G401 (cell line): ENCODE results near the gene KLHL36. TPM values are rescaled to one million over a fixed set of nuclear protein-coding genes. Genes with fewer than 3 reads are reported as not detected.

Experiments used
- DNase-seq: peaks from one replicate; pipeline ENCODE4 v3.0.0-alpha.2; 2015; ENCODE audit warnings: low spot score
- in situ Hi-C: cut with HindIII; loops from 2 replicates; pipeline ENCODE4 v1.10.0; 2016; ENCODE audit warnings: low sequenced_read_pairs, mixed read lengths
- total RNA-seq: library from RNA; depleted of rRNA; stranded (reverse); fragments of >200 nt; shearing (Covaris generic); gene quantifications from 2 replicates; pipeline ENCODE4 v1.2.3, GENCODE V29; 2014

Gene KLHL36
- total RNA-seq, 1 experiment from 2014 or later: 29.7 TPM

- in situ Hi-C loops: no loop called here
- DNase-seq: no peak
Observed at GRCh38 chr16:84663433-84664101, 15.3 kb downstream of the KLHL36 start.

- in situ Hi-C loops: no loop called here
- DNase-seq: no peak
Observed at GRCh38 chr16:84665359-84665758, 17.0 kb downstream of the KLHL36 start.

- in situ Hi-C loops: no loop called here
- DNase-seq: no peak
Observed at GRCh38 chr16:84665843-84666242, 17.5 kb downstream of the KLHL36 start.

- in situ Hi-C loops: no loop called here
- no peak for DNase-seq
Observed at GRCh38 chr16:84667600-84668309, 19.4 kb downstream of the KLHL36 start.

GRCh38 chr16:84670063-84670462 lies 21.8 kb downstream of the KLHL36 start:
- in situ Hi-C loops: no loop called here
- DNase-seq: no peak

GRCh38 chr16:84672276-84673202 lies 24.2 kb downstream of the KLHL36 start:
- in situ Hi-C loops: no loop called here
- DNase-seq: peak; percentile 59

- DNase-seq: no peak
- in situ Hi-C loops: no loop called here
Observed at GRCh38 chr16:84673203-84673535, 24.9 kb downstream of the KLHL36 start.

GRCh38 chr16:84673561-84673960 lies 25.2 kb downstream of the KLHL36 start:
- no peak for DNase-seq
- in situ Hi-C loops: no loop called here

- in situ Hi-C loops: no loop called here
- no peak for DNase-seq
Observed at GRCh38 chr16:84675423-84675822, 27.1 kb downstream of the KLHL36 start.

- no peak for DNase-seq
- in situ Hi-C loops: no loop called here
Observed at GRCh38 chr16:84675884-84676283, 27.6 kb downstream of the KLHL36 start.

GRCh38 chr16:84677017-84677803 lies 28.9 kb downstream of the KLHL36 start:
- in situ Hi-C loops: no loop called here
- no peak for DNase-seq

- no peak for DNase-seq
- in situ Hi-C loops: no loop called here
Observed at GRCh38 chr16:84677849-84678248, 29.5 kb downstream of the KLHL36 start.

GRCh38 chr16:84678541-84678940 lies 30.2 kb downstream of the KLHL36 start:
- in situ Hi-C loops: no loop called here
- no peak for DNase-seq

- in situ Hi-C loops: no loop called here
- DNase-seq: no peak
Observed at GRCh38 chr16:84680165-84680842, 32.0 kb downstream of the KLHL36 start.

GRCh38 chr16:84680843-84681629 lies 32.7 kb downstream of the KLHL36 start:
- DNase-seq: no peak
- in situ Hi-C loops: no loop called here

- no peak for DNase-seq
Observed at GRCh38 chr16:84683691-84684591, 35.6 kb downstream of the KLHL36 start.

GRCh38 chr16:84684592-84684965 lies 36.3 kb downstream of the KLHL36 start:
- in situ Hi-C loops: no loop called here
- no peak for DNase-seq

More at GRCh38 chr16:84683691-84684591, 35.6 kb downstream of the KLHL36 start:
- in situ Hi-C loops: no loop called here
